22Rv1 (cell line): ENCODE data around the gene SHC2.
"Not testable (repeated sequence)": the region's sequence is repeated elsewhere in the genome, so short reads cannot be mapped to it uniquely, and the experiment has no call there.

Experiments
- ZFX ChIP-seq: fragments of 450-650 bp; IDR thresholded peaks from 2 replicates; pipeline ENCODE4 v1.6.1; 2017; ENCODE audit warnings: antibody characterized with exemption, borderline replicate concordance
- TF ChIP-seq, protein P1 (sequence below): fragments of 450-650 bp; IDR thresholded peaks from 2 replicates; pipeline ENCODE4 v1.5.1; 2017; ENCODE audit warnings: mild to moderate bottlenecking

DNA sequence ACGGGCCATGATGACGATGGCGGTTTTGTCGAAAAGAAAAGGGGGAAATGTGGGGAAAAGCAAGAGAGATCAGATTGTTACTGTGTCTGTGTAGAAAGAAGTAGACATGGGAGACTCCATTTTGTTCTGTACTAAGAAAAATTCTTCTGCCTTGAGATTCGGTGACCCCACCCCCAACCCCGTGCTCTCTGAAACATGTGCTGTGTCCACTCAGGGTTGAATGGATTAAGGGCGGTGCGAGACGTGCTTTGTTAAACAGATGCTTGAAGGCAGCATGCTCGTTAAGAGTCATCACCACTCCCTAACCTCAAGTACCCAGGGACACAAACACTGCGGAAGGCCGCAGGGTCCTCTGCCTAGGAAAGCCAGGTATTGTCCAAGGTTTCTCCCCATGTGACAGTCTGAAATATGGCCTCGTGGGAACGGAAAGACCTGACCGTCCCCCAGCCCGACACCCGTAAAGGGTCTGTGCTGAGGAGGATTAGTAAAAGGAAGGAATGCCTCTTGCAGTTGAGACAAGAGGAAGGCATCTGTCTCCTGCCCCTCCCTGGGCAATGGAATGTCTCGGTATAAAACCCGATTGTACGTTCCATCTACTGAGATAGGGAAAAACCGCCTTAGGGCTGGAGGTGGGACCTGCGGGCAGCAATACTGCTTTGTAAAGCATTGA is 74.1 kb downstream of the SHC2 start:
- TF ChIP-seq, protein P1, sequence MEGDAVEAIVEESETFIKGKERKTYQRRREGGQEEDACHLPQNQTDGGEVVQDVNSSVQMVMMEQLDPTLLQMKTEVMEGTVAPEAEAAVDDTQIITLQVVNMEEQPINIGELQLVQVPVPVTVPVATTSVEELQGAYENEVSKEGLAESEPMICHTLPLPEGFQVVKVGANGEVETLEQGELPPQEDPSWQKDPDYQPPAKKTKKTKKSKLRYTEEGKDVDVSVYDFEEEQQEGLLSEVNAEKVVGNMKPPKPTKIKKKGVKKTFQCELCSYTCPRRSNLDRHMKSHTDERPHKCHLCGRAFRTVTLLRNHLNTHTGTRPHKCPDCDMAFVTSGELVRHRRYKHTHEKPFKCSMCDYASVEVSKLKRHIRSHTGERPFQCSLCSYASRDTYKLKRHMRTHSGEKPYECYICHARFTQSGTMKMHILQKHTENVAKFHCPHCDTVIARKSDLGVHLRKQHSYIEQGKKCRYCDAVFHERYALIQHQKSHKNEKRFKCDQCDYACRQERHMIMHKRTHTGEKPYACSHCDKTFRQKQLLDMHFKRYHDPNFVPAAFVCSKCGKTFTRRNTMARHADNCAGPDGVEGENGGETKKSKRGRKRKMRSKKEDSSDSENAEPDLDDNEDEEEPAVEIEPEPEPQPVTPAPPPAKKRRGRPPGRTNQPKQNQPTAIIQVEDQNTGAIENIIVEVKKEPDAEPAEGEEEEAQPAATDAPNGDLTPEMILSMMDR = not testable (repeated sequence)
- TF ChIP-seq ZFX = not testable (repeated sequence)
